Colon (tissue), 2 donors: ENCODE measurements around the gene CTDSPL.

Experiments
- FAIRE-seq: peaks from 2 replicates; lab custom pipeline; 2012; peaks lifted over from hg19 to GRCh38; lab: Jason Lieb, UNC
- donor health status: control.
- donor health status: control.

CTDSPL gene

GRCh38 chr3:37853691-37854413 is 7.8 kb upstream of the CTDSPL start:
- FAIRE-seq = no peak

- no peak for FAIRE-seq
Measured at GRCh38 chr3:37855363-37855970, 6.2 kb upstream of the CTDSPL start.

- no peak for FAIRE-seq
Measured at GRCh38 chr3:37856381-37856780, 5.3 kb upstream of the CTDSPL start.

- no peak for FAIRE-seq
Measured at GRCh38 chr3:37858742-37859141, 2.9 kb upstream of the CTDSPL start.

- FAIRE-seq = no peak
Measured at GRCh38 chr3:37859354-37859753, 2.3 kb upstream of the CTDSPL start.

GRCh38 chr3:37859908-37860199 is 1.8 kb upstream of the CTDSPL start:
- FAIRE-seq = no peak

- FAIRE-seq = no peak
Measured at GRCh38 chr3:37862219-37862902, 681 bp downstream of the CTDSPL start.

GRCh38 chr3:37862903-37863815 is 1.5 kb downstream of the CTDSPL start:
- no peak for FAIRE-seq

GRCh38 chr3:37863949-37864822 is 2.5 kb downstream of the CTDSPL start:
- no peak for FAIRE-seq

GRCh38 chr3:37864904-37865303 is 3.2 kb downstream of the CTDSPL start:
- FAIRE-seq = no peak

- no peak for FAIRE-seq
Measured at GRCh38 chr3:37867144-37867543, 5.5 kb downstream of the CTDSPL start.

- FAIRE-seq = no peak
Measured at GRCh38 chr3:37871858-37872257, 10.2 kb downstream of the CTDSPL start.

GRCh38 chr3:37872413-37873160 is 10.9 kb downstream of the CTDSPL start:
- no peak for FAIRE-seq

GRCh38 chr3:37876279-37876678 is 14.6 kb downstream of the CTDSPL start:
- no peak for FAIRE-seq

- no peak for FAIRE-seq
Measured at GRCh38 chr3:37882711-37883110, 21.0 kb downstream of the CTDSPL start.

- no peak for FAIRE-seq
Measured at GRCh38 chr3:37885814-37886213, 24.1 kb downstream of the CTDSPL start.

GRCh38 chr3:37886395-37886794 is 24.7 kb downstream of the CTDSPL start:
- no peak for FAIRE-seq

- no peak for FAIRE-seq
Measured at GRCh38 chr3:37887062-37887461, 25.4 kb downstream of the CTDSPL start.

- no peak for FAIRE-seq
Measured at GRCh38 chr3:37887824-37888223, 26.1 kb downstream of the CTDSPL start.

- FAIRE-seq = no peak
Measured at GRCh38 chr3:37888421-37888820, 26.7 kb downstream of the CTDSPL start.

GRCh38 chr3:37890522-37890921 is 28.8 kb downstream of the CTDSPL start:
- FAIRE-seq = no peak
